ENCODE data around the gene LIFR. TPM values are rescaled to one million over a fixed set of nuclear protein-coding genes. Genes with fewer than 3 reads are reported as not detected.

The LIFR gene
- polyA plus RNA-seq, 12 donors = 39.0 to 63.8 (median 44.4) TPM; not detected in 1

DNA sequence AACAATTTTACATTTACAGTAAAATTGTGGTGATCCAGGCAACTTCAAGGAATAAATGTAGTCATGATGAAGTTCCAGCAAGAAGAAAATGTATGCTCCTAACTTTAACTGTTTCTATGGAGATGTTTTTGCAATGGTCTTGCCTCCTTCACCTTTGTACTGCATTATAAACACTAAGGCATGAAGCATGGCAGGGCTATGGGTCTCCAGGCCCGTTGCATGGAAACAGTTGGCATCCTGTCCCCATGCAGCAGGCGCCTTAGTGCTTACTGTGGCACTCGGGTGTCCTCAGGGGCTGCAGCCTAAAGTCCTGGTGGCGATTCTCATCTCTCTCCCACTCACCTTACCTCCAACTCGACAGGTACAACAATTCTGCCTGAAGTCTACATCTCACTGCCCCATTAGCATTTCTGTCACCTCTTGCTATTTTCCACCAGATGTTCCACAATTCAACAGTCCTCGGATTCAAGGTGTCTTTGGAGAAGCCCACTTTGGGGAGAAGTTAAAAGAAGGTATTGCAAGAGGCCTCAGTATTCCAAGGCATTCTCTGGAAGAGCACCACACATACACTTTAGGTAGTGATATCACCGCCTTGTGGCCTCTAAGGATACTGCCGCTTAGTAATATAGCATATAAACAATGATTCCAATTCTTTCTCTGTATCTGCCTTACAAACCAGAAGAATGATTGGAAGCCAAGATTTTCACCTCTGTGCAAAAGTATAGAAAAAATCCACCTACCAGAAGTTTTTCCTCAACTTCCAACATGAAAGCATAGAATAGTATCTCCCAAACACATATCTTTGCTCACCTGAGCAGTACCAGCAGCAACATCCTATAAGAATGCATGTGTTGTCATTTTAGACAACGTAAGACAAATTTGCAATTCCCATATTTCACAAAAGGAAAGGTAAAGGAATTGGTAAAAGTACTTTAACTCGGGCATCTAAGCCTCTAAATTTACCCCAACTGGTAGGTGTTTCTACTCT lies 5.1 kb downstream of the LIFR start:
- no peak for DNase-seq

GRCh38 chr5:38548064-38548759 lies 8.2 kb downstream of the LIFR start:
- DNase-seq = no peak

DNA sequence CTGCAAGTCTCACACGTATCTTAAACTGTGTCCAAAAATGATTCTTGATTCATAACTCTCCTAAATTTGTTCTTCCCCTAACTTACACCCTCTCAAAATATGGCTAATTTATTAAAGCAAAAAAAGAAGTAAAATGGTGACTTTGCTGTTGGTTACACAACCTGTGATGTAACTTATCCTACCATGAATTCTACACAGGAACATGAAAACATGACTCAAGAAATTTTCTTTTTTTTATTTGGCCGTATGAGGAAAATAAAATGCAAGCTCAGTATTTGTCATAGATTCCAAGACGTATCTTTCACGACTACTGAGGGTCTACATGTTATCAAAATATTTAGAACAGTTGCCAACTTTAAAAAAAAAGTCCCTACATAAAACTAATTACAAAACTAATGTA lies 9.2 kb downstream of the LIFR start:
- DNase-seq = no peak

GRCh38 chr5:38546691-38547146 lies 9.7 kb downstream of the LIFR start:
- no peak for DNase-seq

DNA sequence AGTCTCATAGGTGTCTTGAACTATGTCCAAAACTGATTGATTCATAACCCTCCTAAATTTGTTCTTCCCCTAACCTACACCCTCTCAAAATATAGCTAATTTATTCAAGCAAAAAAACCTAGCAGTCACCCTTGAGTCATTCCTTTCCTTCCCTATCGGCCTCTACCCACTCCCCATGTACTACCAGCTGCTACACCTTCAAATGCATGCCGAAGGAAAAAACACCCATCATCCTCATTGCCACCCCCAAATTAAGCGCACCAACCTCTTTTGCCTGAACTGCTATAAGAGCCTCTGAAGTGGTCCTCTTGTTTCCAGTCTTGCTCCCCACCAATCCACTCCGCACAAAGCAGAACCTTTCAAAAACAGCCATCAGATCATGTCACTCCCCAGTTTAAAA lies 12.6 kb downstream of the LIFR start:
- DNase-seq = no peak

GRCh38 chr5:38543074-38543473 lies 13.4 kb downstream of the LIFR start:
- no peak for DNase-seq

GRCh38 chr5:38541174-38541725 lies 15.2 kb downstream of the LIFR start:
- no peak for DNase-seq

GRCh38 chr5:38540314-38540713 lies 16.1 kb downstream of the LIFR start:
- no peak for DNase-seq

GRCh38 chr5:38538161-38538560 lies 18.3 kb downstream of the LIFR start:
- no peak for DNase-seq

DNA sequence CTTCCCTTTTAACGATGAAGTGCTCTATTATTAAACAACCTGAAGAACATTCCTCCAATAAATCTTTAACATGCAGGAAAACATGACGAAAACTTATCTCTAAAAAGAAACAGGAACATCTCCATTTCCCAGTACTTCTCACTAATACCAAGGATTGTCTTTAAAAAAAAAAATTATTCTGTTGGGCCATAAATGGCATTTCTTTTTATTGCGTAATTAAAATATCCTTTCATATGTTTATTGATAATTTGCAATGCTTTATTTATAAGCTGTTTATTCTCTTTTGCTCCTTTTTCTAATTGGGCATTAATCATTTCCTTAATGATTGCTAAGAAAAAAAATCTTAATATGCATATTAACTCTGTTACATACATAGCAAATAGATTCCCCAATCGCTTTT lies 18.9 kb downstream of the LIFR start:
- DNase-seq = no peak

DNA sequence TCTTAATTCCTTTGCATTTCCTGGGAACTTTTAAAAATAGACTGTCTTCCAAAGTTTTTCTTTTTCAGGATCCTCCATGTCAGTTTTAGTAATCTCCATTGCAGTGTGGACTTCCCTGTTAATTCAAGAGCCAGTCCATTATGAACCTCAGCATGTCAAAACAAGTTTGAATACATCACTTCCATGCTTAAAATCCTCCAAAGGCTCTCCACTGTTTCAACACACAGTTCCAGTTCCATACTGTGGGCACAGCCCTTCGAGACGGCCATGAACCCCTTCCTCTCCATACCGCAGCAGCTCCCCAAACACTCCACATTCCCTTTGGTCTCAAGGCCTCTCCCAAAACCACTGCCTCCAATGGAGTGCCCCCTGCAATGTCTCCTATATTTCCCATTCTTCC lies 19.5 kb downstream of the LIFR start:
- DNase-seq = no peak

DNA sequence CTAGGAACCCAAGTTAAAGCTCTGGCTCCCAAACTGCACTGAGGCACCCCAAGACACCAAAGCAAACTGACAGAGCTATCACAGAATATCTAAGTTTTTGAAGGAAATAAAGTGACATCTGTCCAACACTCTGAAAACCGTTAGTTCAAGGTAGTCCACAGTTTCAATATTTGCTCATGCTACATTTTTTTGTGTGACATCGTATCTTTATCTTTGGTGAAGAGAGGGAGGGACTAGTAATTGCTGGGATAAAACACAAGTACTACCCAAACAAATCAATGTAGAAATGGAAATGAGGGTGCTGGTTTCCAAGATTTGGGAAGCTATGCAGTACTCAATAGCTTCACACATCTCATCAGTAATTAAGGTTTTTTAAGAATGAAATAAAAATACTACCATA lies 20.6 kb downstream of the LIFR start:
- DNase-seq = no peak

DNA sequence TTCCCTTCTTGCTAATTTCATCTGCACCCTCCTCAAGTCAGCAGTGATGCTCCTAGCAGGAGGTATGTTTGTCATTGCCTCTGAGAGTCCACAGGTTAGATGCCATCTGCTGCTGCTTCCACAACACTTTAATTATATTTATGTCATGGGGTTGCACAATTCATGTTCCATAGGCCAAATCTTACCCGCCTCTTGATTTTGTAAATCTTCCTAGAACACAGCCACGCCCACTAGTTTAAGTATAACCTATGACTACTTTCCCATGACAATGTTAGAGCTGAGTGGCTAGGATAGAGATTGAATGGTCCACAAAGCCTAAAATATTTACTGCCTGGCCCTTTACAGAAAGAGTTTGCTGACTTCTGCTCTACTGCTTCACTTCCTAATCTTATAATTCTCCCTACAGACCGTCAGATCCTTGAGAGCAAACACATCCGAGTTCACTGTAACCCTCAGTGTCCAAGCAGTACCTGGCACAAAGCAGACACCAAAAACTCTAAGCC lies 21.1 kb downstream of the LIFR start:
- DNase-seq = no peak

- no peak for DNase-seq
Observed at GRCh38 chr5:38534156-38534453, 22.3 kb downstream of the LIFR start.

- DNase-seq = no peak
Observed at GRCh38 chr5:38533286-38534155, 22.9 kb downstream of the LIFR start.

DNA sequence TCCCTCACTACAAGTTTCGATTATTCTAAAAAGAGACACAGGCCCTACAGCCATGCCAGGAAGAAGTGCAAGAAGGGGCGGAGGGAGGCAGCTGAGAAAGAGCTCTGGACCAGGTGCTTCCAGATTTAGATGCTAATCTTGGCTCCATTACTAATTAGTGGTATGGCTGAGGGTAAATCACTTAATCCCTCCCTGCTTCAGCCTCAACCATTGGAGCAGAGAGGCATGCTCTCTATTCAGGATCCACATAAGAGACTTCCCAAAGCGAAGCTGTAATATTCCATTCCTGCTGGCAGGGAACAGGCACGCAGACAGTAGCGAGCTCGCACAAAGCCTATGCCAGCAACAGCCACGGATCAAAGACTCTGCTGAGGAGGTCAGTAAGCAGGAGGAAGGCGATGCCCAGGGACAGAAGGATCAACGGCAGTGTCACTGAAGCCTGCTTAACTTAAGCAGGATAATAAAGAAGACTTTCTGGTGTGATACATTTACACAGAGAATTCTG lies 24.2 kb downstream of the LIFR start:
- DNase-seq = no peak

DNA sequence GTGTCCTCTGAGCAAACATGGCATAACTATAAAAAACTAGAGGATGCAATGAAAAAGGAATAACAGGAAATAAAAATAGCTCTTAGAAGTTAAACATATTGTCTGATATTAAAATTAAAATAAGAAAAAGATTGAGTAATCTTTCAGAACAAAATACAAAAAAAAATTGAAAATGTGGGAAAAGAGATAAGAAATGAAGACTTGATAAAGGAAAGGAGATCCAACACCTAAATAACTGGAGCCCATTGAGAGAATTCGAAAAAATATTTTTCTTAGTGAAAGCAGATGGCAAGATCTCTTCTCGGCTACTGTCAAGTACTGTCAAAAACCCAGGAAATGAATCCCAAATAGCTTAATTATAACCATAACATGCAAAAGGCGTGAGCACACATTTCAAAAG lies 24.9 kb downstream of the LIFR start:
- DNase-seq = no peak

DNA sequence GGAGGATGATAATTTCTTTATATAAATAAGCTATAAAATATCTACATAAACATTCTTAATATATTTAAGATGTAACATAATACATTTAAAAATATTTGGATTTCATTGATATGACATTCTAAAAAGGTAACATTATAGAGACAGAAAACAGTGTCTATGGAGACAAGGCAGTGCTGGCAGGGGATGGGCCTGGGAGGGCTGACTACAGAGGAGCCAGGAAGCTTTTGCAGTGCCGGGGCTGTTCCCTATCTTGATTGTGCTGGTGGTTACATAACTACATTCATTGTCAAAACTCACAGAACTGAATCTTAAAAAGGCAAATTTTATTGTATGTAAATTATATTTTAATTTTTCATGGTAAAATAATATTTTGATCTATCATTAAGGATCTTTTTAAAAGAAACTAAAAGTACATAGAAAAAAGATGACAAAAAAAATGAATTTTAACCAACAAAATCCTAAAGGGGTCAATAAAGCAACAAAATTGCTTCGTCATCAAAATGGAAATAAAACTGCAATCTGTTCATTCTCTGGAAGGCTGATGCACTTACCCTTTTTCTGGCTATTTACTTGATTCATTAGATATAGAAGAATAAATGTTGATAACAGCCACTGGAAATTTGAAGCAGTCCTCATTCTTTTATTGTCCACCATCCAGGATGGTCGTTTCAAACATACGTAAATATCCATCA lies 26.3 kb downstream of the LIFR start:
- DNase-seq = no peak

GRCh38 chr5:38528162-38528703 lies 28.2 kb downstream of the LIFR start:
- no peak for DNase-seq

DNA sequence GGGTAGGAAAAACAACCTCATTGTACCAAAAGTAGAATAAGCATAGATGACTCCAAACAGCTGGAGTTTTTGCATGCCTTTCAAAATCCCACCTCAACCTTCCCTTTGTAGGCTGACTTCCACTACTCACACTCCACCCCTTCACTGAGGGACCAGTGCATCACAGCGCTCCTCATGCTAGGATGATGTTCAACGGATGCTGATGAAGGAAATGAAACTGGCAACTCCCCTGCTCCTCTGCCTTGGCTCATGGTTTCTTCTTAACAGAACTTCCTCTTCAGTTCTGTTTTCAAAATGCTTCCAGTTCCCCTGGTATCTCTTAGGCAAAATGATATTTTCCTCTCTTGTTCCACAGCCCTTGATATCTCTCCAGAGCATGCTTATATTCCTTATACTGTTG lies 29.0 kb downstream of the LIFR start:
- no peak for DNase-seq

- DNase-seq = no peak
Observed at GRCh38 chr5:38524022-38524421, 32.4 kb downstream of the LIFR start.
